IPS-18a (cell line): ENCODE measurements around the gene WT1.

ENCODE experiments used
- H3K27ac ChIP-seq: one replicate; pipeline ENCODE4 v1.5.1; 2013; ENCODE audit warnings: low read length
- H3K27me3 ChIP-seq: one replicate; pipeline ENCODE4 v1.6.1; 2013; ENCODE audit warnings: mild to moderate bottlenecking, low read length; ENCODE audit not compliant: control insufficient read depth, insufficient read depth
- H3K36me3 ChIP-seq: one replicate; pipeline ENCODE4 v1.6.1; 2013; ENCODE audit warnings: low read depth, low read length; ENCODE audit not compliant: control insufficient read depth
- H3K4me1 ChIP-seq: one replicate; pipeline ENCODE4 v1.6.1; 2013; ENCODE audit warnings: low read depth, low read length; ENCODE audit not compliant: control insufficient read depth
- H3K4me3 ChIP-seq: one replicate; pipeline ENCODE4 v1.5.1; 2013; ENCODE audit warnings: low read length
- H3K9ac ChIP-seq: one replicate; pipeline ENCODE4 v1.6.1; 2013; ENCODE audit warnings: mild to moderate bottlenecking, low read length, moderate library complexity
- H3K9me3 ChIP-seq: one replicate; pipeline ENCODE4 v1.6.1; 2013; ENCODE audit warnings: low read depth, low read length; ENCODE audit not compliant: control insufficient read depth

WT1 gene

GRCh38 chr11:32437495-32438345 is 2.4 kb upstream of the WT1 start:
- no peak overlapping the region for H3K27ac ChIP-seq
- no peaks in the 10 kb centered on the region for H3K36me3 ChIP-seq
- peak overlapping the region; percentile 49 for H3K4me3 ChIP-seq
- peaks cover 27% of the 10 kb centered on the region for H3K4me1 ChIP-seq
- H3K27me3 ChIP-seq = peaks cover 99% of the 10 kb centered on the region
- H3K9me3 ChIP-seq = no peaks in the 10 kb centered on the region
- H3K9ac ChIP-seq = no peak overlapping the region

DNA sequence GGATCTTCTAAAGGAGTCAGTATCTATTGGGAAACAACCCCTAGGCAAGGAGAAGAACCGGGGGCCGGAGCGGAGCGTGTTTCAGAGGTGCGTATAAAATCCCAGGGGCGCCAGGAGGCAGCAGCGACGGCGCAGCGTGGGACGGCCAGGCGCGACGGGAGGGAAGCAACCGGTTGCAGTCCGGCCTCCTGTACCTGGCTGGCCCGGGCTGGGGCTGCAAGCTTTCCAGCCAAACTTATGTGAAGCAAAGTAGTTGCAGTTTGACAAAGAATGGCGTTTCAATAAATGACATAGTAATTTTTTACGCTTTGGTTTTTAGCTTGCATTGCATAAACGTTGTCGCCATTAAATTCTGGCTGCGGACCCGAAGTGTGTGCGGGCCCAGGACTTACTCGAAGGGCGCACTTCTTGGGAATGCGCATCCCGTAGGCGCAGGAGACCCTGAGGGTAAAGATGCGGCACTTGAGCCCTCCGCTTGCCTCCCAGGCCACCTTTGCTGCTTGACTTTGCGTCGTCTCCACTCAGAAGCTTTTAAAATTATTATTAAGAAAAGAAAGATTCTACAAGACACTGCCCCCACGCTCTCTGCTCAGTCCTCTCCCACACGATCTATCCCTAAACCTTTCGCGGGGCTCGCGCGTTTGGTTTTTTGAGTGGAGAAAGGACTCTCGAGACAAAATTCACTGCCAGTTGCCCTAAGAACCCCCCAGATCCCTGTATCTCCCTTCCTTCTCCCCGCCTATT is 1.6 kb upstream of the WT1 start:
- Histone ChIP-seq H3K36me3 (no peaks in the 10 kb centered on the region), H3K4me3 (peak overlapping the region; percentile 35), H3K9ac (no peak overlapping the region), H3K27me3 (peaks cover 99% of the 10 kb centered on the region), H3K27ac (no peak overlapping the region), H3K4me1 (peaks cover 27% of the 10 kb centered on the region), H3K9me3 (no peaks in the 10 kb centered on the region)

- Histone ChIP-seq H3K4me3 (peak overlapping the region; percentile 35), H3K36me3 (no peaks in the 10 kb centered on the region), H3K27ac (no peak overlapping the region), H3K9me3 (no peaks in the 10 kb centered on the region), H3K9ac (no peak overlapping the region), H3K27me3 (peaks cover 99% of the 10 kb centered on the region), H3K4me1 (peaks cover 27% of the 10 kb centered on the region)
Observed at GRCh38 chr11:32435942-32436750, 807 bp upstream of the WT1 start.

- no peak overlapping the region for H3K4me3 ChIP-seq
- no peaks in the 10 kb centered on the region for H3K36me3 ChIP-seq
- no peak overlapping the region for H3K9ac ChIP-seq
- peaks cover 99% of the 10 kb centered on the region for H3K27me3 ChIP-seq
- no peak overlapping the region for H3K27ac ChIP-seq
- H3K9me3 ChIP-seq = no peaks in the 10 kb centered on the region
- peaks cover 32% of the 10 kb centered on the region for H3K4me1 ChIP-seq
Observed at GRCh38 chr11:32435152-32435480, 223 bp downstream of the WT1 start.

DNA sequence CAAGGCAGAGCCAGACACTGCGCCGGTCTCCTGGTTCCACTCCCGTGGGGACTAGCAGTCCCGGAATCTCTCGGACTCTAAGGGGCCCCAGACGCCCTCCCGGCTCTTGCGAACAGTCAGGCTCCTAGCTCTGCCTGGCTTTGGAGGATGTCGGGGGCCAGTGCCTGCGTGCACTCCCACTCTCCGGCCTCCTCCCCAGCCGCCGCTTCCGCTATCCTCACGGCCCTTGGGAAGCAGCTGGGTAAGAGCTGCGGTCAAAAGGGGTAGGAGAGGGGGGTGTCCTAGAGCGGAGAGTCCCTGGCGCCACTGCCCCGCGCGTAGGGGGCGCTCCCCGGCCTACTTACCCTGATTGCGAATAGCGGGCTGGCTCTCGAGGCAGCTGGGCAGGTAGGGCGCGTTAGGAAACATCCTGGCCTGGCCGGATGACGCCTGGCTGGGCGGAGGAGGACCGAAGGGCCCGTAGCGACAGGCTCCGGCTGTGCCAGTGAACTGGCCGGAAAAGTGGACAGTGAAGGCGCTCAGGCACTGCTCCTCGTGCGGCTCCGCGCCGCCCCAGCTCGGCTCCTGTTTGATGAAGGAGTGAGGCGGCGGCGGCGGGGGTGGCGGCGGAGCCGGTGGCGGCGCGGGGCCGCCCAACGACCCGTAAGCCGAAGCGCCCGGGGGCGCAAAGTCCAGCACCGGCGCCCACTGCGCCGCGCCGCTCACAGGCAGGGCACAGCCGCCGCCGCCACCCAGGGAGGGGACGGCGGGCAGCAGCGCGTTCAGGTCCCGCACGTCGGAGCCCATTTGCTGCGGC is 785 bp downstream of the WT1 start:
- no peaks in the 10 kb centered on the region for H3K36me3 ChIP-seq
- no peak overlapping the region for H3K27ac ChIP-seq
- H3K27me3 ChIP-seq = peaks cover 99% of the 10 kb centered on the region
- no peaks in the 10 kb centered on the region for H3K9me3 ChIP-seq
- H3K4me1 ChIP-seq = peaks cover 33% of the 10 kb centered on the region
- H3K4me3 ChIP-seq = no peak overlapping the region
- no peak overlapping the region for H3K9ac ChIP-seq

GRCh38 chr11:32433914-32434355 is 1.4 kb downstream of the WT1 start:
- H3K27me3 ChIP-seq = peaks cover 99% of the 10 kb centered on the region
- no peak overlapping the region for H3K27ac ChIP-seq
- H3K4me1 ChIP-seq = peaks cover 33% of the 10 kb centered on the region
- no peaks in the 10 kb centered on the region for H3K9me3 ChIP-seq
- no peaks in the 10 kb centered on the region for H3K36me3 ChIP-seq
- H3K4me3 ChIP-seq = no peak overlapping the region
- no peak overlapping the region for H3K9ac ChIP-seq

DNA sequence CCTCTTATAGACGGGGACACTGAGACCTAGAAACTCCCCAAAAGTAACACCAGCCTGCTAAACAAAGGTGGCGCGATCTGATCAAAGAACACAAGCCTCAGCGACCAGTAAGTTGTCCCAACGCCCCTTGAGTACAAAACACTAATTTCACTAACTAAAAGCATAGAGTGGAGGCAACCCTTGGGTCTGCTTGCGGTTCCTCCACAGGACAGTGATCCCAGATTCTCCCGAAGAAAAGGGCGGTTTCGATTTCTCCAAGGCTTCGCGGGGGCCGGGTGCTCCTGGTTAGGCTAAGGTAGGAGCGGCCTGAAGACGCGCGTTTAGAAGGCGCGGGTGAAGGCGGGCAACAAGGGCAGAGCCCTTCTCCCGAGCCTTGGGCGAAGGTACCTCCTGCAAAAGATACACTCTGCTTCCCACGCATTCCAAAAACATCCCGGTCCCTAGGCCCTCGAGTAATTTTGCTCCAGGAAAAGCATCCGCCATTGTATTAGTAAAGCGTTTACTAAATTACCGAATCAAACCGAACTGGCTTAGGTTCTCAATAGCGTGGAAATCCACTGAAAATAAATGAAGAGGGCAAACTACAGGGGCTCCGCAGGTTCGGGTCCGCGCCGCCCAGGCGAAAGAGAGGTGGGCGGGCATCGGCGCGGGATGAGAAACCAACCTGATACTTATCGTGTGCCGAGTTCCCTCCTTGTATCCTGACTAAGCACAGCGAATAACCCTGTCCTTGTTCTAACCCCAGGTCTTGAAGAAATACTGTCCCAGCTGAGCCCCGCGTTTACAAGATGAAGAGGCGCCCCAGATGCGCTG is 2.0 kb downstream of the WT1 start:
- Histone ChIP-seq H3K9ac (no peak overlapping the region), H3K4me1 (peaks cover 30% of the 10 kb centered on the region), H3K4me3 (no peak overlapping the region), H3K27me3 (peaks cover 99% of the 10 kb centered on the region), H3K27ac (no peak overlapping the region), H3K9me3 (no peaks in the 10 kb centered on the region), H3K36me3 (no peaks in the 10 kb centered on the region)

DNA sequence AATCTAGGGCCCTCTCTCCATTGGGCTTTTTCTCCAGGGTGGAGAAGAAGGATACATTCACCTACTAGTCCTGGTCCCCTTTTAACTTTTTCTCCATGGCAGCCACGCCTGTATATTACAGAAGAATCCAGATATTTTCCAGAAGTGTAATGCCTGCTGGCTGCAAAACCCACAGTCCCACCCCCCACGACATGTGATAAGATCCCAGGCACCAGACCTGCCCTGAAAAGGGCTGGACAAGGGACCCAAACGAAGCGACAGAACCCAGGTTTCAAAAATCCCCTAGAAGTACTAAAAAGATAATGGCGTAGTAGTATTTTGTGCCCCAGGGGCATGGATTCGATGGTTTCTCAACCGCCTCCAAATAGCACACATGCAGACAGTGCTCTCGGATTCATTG is 2.8 kb downstream of the WT1 start:
- peaks cover 25% of the 10 kb centered on the region for H3K4me1 ChIP-seq

DNA sequence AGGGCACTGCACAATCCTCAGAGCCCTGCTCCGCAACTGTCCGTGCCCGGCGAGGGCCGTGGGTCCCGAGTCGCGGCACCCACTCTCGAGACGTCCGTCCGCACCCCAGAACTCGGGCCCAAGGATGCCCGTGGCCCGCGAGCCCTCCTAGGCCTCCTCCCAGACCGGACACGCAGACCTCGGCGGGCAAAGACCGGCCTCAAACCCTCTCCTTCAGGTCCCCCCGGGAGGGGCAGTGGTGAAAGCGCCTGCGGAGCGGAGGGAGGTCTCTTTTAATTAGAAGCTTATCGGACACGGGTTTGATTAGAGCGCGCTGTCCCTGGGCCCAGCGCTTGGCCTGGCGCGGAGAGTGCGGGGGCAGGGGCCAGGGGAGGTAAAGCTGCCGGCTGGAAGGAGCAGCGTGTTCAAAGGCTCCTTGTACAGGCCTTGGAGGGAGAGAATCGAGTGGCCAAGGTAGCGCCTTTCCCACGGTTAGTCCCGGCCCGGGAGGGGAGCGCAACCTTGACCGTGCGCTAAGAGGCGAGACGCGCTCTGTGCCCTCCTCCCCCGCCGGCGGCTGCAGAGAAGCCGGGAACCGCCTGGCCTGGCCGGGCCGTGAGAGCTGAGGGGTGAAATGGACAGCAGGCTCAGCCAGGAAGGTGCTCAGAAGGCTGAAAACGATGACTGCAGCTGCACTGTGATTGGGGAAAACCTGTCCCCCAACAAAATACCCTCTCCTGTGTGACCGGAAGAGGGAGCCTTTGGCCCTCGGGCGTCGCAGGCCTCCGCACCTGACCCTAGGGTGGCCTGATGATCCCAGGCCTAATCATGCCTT is 4.6 kb downstream of the WT1 start:
- no peak overlapping the region for H3K9ac ChIP-seq
- H3K4me1 ChIP-seq = peaks cover 15% of the 10 kb centered on the region
- H3K27me3 ChIP-seq = peaks cover 99% of the 10 kb centered on the region
- H3K9me3 ChIP-seq = no peaks in the 10 kb centered on the region
- H3K27ac ChIP-seq = no peak overlapping the region
- peak overlapping the region; percentile 48 for H3K4me3 ChIP-seq
- H3K36me3 ChIP-seq = no peaks in the 10 kb centered on the region

More for the DNA sequence above, 2.8 kb downstream of the WT1 start:
- Histone ChIP-seq H3K9ac (no peak overlapping the region), H3K9me3 (no peaks in the 10 kb centered on the region), H3K4me3 (no peak overlapping the region), H3K27ac (no peak overlapping the region), H3K27me3 (peaks cover 99% of the 10 kb centered on the region), H3K36me3 (no peaks in the 10 kb centered on the region)

- H3K9me3 ChIP-seq = no peaks in the 10 kb centered on the region
- H3K9ac ChIP-seq = no peak overlapping the region
- H3K4me3 ChIP-seq = no peak overlapping the region
- no peaks in the 10 kb centered on the region for H3K36me3 ChIP-seq
- peaks cover 100% of the 10 kb centered on the region for H3K27me3 ChIP-seq
- H3K27ac ChIP-seq = no peak overlapping the region
- peaks cover 14% of the 10 kb centered on the region for H3K4me1 ChIP-seq
Observed at GRCh38 chr11:32429477-32429876, 5.9 kb downstream of the WT1 start.
